ENCODE measurements around the gene BRSK2. TPM values are rescaled to one million over a fixed set of nuclear protein-coding genes. Genes with fewer than 3 reads are reported as not detected.
"Not testable (repeated sequence)": the region's sequence is repeated elsewhere in the genome, so short reads cannot be mapped to it uniquely, and the experiment has no call there.

The BRSK2 gene
- total RNA-seq, result 4.0 TPM

- no peak for DNase-seq (ENCODE audit: low read depth in 2 of 3, low spot score in 2 of 3)
Measured at GRCh38 chr11:1389932-1390568, at the start of gene BRSK2. Gene BRSK2 (plus strand): TSS chr11:1389934. CDS start chr11:1390285, 351 bp downstream.

- DNase-seq (ENCODE audit: low read depth in 2 of 3, low spot score in 2 of 3), result no peak
Measured at GRCh38 chr11:1340111-1340510, 49.6 kb upstream of the BRSK2 start.

GRCh38 chr11:1341226-1341625 lies 48.5 kb upstream of the BRSK2 start:
- not testable (repeated sequence) for DNase-seq (ENCODE audit: low read depth in 2 of 3, low spot score in 2 of 3)

GRCh38 chr11:1341928-1342524 lies 47.7 kb upstream of the BRSK2 start:
- DNase-seq (ENCODE audit: low read depth in 2 of 3, low spot score in 2 of 3), result no peak

GRCh38 chr11:1342946-1343345 lies 46.8 kb upstream of the BRSK2 start:
- no peak for DNase-seq (ENCODE audit: low read depth in 2 of 3, low spot score in 2 of 3)

- no peak for DNase-seq (ENCODE audit: low read depth in 2 of 3, low spot score in 2 of 3)
Measured at GRCh38 chr11:1343391-1344055, 46.2 kb upstream of the BRSK2 start.

GRCh38 chr11:1344056-1344635 lies 45.6 kb upstream of the BRSK2 start:
- DNase-seq (ENCODE audit: low read depth in 2 of 3, low spot score in 2 of 3), result no peak

- DNase-seq (ENCODE audit: low read depth in 2 of 3, low spot score in 2 of 3), result no peak
Measured at GRCh38 chr11:1345737-1346513, 43.8 kb upstream of the BRSK2 start.

- DNase-seq (ENCODE audit: low read depth in 2 of 3, low spot score in 2 of 3), result no peak
Measured at GRCh38 chr11:1346669-1347390, 42.9 kb upstream of the BRSK2 start.

- not testable (repeated sequence) for DNase-seq (ENCODE audit: low read depth in 2 of 3, low spot score in 2 of 3)
Measured at GRCh38 chr11:1347411-1347999, 42.2 kb upstream of the BRSK2 start.

- no peak for DNase-seq (ENCODE audit: low read depth in 2 of 3, low spot score in 2 of 3)
Measured at GRCh38 chr11:1348146-1348795, 41.5 kb upstream of the BRSK2 start.

- no peak for DNase-seq (ENCODE audit: low read depth in 2 of 3, low spot score in 2 of 3)
Measured at GRCh38 chr11:1348796-1349326, 40.9 kb upstream of the BRSK2 start.

GRCh38 chr11:1349327-1350041 lies 40.2 kb upstream of the BRSK2 start:
- DNase-seq (ENCODE audit: low read depth in 2 of 3, low spot score in 2 of 3), result no peak

- no peak for DNase-seq (ENCODE audit: low read depth in 2 of 3, low spot score in 2 of 3)
Measured at GRCh38 chr11:1350086-1350725, 39.5 kb upstream of the BRSK2 start.

GRCh38 chr11:1351278-1351937 lies 38.3 kb upstream of the BRSK2 start:
- DNase-seq (ENCODE audit: low read depth in 2 of 3, low spot score in 2 of 3), result no peak

- no peak for DNase-seq (ENCODE audit: low read depth in 2 of 3, low spot score in 2 of 3)
Measured at GRCh38 chr11:1352696-1353382, 36.9 kb upstream of the BRSK2 start.
